ENCODE data around the gene FHIT.

- no peak for TF ChIP-seq GATA2 (IDR thresholded peaks at IDR 0.05; ENCODE audit: low read depth, low read length)
- TF ChIP-seq GATA3 (IDR thresholded peaks at IDR 0.05; ENCODE audit: low read depth, low read length): no peak
Observed at GRCh38 chr3:60906283-60906682, 345.0 kb downstream of the FHIT start.

All from SH-SY5Y (cell line).